H1 (cell line): Measurements from ENCODE around the gene ZNF837. TPM values are rescaled to one million over a fixed set of nuclear protein-coding genes. Genes with fewer than 3 reads are reported as not detected.

Experiments used
- CEBPB ChIP-seq: IDR thresholded peaks from 2 replicates; pipeline ENCODE4 v1.6.1; 2012; ENCODE audit warnings: low read depth, low read length
- CHD2 ChIP-seq: IDR thresholded peaks from 2 replicates; pipeline ENCODE4 v1.6.1; 2012; ENCODE audit warnings: low read length, improper control_type of control experiment
- KDM1A ChIP-seq: fragments of 200-600, 300-600 bp; sonication (generic); IDR thresholded peaks from 2 replicates; pipeline ENCODE4 v1.7.1; 2016; ENCODE audit warnings: mild to moderate bottlenecking, low read length, borderline replicate concordance
- PHF8 ChIP-seq: fragments of 200-600 bp; sonication (generic); conservative IDR thresholded peaks from 2 replicates; pipeline ENCODE4 v1.7.1; 2012; ENCODE audit warnings: low read depth, mild to moderate bottlenecking, inconsistent platforms, low read length, moderate library complexity
- POLR2A ChIP-seq, 2 experiments: IDR thresholded peaks; 1 replicate in 1 of 2; 2 replicates in 1 of 2; pipeline ENCODE4 v1.6.1; 2011; ENCODE audit warnings: low read depth in 2 of 2, low read length in 2 of 2, mild to moderate bottlenecking in 2 of 2; ENCODE audit errors: control extremely low read depth in 1 of 2
- RBBP5 ChIP-seq: IDR thresholded peaks from 2 replicates; pipeline ENCODE4 v1.7.1; 2012; ENCODE audit warnings: low read depth, mild to moderate bottlenecking, inconsistent platforms, low read length, moderate library complexity, borderline replicate concordance
- SRF ChIP-seq: IDR thresholded peaks from 2 replicates; pipeline ENCODE4 v1.6.1; 2011; ENCODE audit warnings: mild to moderate bottlenecking, low read depth, low read length, moderate library complexity
- TAF1 ChIP-seq: IDR thresholded peaks from 2 replicates; pipeline ENCODE4 v1.6.1; 2011; ENCODE audit warnings: mild to moderate bottlenecking, low read depth, low read length
- polyA plus RNA-seq, 7 experiments: library from polyadenylated mRNA; depleted of rRNA in 3 of 7; stranded (reverse) in 5 of 7; unstranded in 2 of 7; fragments of >200 nt in 5 of 7; fragments of 200-250 nt in 2 of 7; gene quantifications; 1 replicate in 5 of 7; 2 replicates in 1 of 7; 4 replicates in 1 of 7; pipeline versions ENCODE4 v1.2.1 to v1.2.3, GENCODE V29; 2011 to 2013; ENCODE audit warnings: missing spikeins in 2 of 7, mixed read lengths in 2 of 7
- total RNA-seq: library from RNA; stranded (reverse); fragmentation: NEBNext Ultra II Directional; extraction: Animal tissue kit (Norgen Biotek cat#: 25700); gene quantifications from 2 replicates; pipeline ENCODE4 v1.2.1, GENCODE V29; 2021

The ZNF837 gene
- total and polyA plus RNA-seq, 2 of the 8 experiments (the other 6 are each of a cell fraction or from before 2014, with no cell fraction given): 1.9 to 3.3 TPM

DNA sequence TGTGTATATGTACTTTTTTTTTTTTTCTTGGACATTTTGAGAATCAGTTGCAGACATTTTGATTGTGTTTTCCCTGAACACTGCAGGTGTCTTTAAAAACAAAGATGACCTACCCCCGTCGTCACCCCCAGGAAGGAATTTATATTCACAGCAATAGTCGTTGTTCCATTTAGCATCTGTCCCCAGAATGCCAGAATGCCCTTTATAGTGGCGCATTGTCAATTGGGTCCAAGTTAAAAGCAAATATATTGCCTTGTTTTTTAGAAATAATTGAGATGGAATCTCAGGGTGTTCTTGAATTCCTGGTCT is 12.8 kb upstream of the ZNF837 start (continued):
- TF ChIP-seq PHF8: no peak
- TF ChIP-seq RBBP5: no peak
- TF ChIP-seq CEBPB: no peak
- TF ChIP-seq SRF: no peak
- TF ChIP-seq TAF1: no peak
- TF ChIP-seq CHD2: no peak
- no peak for TF ChIP-seq KDM1A
- TF ChIP-seq POLR2A (IDR thresholded peaks at IDR 0.05; ENCODE audit: control extremely low read depth in 1 of 2, low read depth in 2 of 2, low read length in 2 of 2): no peak
